ENCODE data around the gene MALSU1.
"Not testable (repeated sequence)": the region's sequence is repeated elsewhere in the genome, so short reads cannot be mapped to it uniquely, and the experiment has no call there.

The MALSU1 gene

DNA sequence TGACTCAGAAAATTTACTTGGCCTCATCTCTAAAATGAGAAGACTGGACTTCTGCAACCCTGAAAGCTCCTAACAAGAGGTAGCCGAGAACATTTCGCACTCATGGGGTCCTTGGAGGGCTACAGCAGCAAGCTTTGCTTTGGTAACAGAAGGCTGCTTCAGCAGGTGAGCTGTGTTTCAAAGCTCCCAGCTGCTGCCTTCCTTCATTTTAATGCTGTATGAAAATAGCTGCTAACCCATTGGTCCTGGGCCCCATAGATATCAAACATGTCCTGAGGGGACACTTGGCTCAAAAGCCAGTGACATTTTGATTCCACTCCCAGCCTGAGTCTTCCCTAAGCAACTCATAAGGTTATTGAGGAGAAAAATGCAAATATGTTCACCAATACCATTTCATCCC lies 14.3 kb upstream of the MALSU1 start:
- in situ Hi-C loops (cut with HindIII; ENCODE audit: low sequenced_read_pairs), result no loop called here

DNA sequence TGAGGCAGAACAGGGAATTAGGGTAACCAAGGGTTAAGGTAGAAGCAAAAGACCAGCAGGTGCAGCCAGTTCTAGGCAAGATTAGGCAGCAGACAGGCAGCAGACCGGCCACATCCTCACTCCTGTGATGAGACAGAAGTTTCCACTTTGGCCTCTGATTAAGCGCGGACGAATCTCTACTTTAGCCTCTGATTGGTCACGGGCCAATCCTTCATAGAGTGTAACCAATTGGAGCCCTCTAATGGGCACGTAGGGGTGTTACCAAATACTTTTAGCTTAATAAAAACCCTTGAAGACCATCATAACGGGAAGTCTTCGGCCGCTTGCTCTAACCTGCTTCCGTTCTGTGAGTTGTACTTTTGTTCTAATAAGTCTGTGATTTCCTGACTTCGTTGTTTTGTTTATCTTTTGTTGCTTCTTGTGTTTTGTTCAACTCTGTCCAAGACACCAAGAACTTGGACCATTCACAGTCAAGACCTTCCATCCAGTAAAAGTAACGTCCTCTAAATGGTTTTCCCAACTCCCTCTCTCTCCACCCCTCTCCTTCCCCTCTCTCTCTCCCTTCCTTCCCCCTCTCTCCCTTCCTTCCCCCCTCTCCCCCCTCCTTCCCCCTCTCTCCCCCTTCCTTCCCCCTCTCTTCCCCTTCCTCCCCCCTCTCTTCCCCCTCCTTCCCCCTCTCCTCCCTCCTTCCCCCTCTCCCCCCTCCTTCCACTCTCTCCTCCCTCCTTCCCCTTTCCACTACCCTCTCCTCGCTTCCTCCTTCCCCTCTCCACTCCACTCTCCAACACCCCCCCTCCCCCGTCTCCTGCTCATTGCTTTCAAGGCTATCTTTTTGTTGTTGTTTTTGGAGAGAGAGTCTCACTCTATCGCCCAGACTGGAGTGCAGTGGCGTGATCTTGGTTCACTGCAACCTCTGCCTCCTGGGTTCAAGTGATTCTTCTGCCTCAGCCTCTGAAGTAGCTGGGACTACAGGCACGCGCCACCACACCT lies 13.2 kb upstream of the MALSU1 start:
- in situ Hi-C loops (cut with HindIII; ENCODE audit: low sequenced_read_pairs), result no loop called here

DNA sequence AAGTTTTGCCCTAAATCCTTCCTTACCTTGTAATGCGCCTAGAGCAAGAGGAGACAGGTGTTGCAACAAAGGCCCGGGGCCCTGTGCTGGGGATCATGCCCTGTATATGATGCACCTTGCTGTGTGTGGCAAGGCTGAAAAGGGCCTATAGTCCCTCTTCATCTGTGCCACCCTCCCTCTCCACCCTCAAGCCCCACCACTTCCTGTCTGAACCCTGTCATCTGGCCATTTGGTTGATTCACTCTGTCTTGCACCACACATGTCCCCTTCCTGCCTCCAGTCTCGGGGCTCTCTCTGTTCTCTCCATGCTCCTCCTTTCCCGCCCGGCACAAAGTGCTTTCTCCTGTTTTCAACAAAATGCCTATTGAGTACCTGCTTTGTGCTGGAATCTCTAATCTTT lies 11.5 kb upstream of the MALSU1 start:
- in situ Hi-C loops (cut with HindIII; ENCODE audit: low sequenced_read_pairs), result no loop called here

DNA sequence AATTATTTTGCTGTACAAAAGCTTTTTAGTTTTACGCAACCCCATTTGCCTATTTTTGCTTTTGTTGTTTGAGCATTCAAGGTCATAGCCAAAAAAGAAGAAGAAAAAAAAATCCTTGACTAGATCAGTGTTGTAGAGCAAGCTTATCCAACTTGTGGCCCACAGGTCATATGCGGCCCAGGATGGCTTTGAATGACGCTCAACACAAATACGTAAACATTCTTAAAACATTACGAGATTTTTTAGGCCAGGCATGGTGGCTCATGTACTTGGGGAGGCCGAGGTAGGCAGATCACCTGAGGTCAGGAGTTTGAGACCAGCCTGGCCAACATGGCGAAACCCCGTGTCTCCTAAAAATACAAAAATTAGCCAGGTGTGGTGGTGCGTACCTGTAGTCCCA lies 8.1 kb upstream of the MALSU1 start:
- in situ Hi-C loops (cut with HindIII; ENCODE audit: low sequenced_read_pairs), result no loop called here

DNA sequence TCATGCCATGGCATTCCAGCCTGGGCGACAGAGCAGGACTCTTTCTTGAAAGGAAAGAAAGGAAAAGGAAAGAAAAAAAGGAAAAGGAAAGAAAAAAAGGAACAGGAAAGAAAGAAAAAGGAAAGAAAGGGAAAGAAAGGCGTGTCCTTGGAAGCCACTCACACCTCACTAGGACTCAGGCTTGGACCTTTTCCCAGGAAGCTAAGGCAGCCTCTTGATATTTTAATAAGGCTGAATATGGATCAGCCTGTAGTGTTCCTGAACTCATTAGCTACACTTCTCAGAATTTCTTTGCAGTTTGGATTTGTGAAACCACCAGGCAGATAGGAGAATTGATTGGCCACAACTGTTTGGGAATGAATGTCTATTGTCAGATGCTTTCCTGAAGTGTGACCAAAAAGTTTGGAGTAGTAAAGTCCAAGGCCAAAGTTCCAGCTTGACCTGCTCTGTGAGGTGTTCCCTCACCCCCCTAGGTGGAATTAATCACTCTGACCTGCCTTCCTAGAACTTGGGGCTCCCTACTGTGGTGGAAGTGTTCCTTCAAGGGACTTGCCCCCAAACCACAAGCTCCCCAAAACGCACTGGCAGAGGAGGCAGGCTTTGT lies 7.1 kb upstream of the MALSU1 start:
- in situ Hi-C loops (cut with HindIII; ENCODE audit: low sequenced_read_pairs), result no loop called here

DNA sequence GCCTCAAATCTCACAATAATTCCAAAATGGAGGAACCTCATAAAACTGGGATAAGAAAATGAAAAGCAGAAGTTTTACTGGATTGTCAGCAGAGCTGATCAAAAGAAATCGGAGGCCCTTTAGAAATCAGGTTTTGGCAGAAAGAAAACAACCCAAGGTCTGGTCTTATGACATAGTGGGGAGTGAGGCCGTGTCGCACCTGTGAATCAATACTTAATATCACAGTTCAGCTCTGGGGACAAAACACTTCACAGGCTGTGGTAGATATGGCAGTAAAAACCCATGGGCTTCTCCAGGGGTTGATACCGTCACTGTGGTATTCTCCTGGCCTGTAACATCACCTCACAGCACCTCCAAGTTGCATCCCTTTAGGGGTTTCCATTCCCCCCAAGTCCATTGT lies 6.5 kb upstream of the MALSU1 start:
- in situ Hi-C loops (cut with HindIII; ENCODE audit: low sequenced_read_pairs), result no loop called here

DNA sequence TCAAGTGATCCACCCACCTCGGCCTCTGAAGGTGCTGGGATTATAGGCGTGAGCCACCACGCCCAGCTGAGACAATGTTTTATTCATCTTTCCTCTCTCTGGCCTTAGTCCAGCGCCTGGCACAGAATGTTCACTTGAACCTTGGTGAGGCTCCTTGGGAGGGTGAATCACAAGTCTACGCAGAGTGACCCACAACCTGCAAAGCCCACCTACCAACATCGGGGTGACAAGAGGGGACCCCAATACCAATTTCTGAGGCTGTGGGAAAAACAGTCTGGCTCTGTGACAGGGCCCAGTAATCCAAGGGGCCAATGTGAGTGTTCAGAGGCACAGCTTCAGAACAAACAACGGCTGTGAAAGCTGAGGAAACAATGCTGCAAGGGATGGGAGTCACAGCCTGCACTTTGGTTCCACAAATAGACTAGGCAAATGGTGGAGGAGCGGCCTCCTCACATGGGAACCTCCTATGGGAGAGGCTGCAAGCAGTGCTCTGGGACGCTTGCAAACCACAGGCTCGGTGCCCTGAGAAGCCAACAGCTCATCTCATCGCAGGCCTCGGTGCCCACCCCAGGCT lies 5.6 kb upstream of the MALSU1 start:
- in situ Hi-C loops (cut with HindIII; ENCODE audit: low sequenced_read_pairs), result no loop called here

DNA sequence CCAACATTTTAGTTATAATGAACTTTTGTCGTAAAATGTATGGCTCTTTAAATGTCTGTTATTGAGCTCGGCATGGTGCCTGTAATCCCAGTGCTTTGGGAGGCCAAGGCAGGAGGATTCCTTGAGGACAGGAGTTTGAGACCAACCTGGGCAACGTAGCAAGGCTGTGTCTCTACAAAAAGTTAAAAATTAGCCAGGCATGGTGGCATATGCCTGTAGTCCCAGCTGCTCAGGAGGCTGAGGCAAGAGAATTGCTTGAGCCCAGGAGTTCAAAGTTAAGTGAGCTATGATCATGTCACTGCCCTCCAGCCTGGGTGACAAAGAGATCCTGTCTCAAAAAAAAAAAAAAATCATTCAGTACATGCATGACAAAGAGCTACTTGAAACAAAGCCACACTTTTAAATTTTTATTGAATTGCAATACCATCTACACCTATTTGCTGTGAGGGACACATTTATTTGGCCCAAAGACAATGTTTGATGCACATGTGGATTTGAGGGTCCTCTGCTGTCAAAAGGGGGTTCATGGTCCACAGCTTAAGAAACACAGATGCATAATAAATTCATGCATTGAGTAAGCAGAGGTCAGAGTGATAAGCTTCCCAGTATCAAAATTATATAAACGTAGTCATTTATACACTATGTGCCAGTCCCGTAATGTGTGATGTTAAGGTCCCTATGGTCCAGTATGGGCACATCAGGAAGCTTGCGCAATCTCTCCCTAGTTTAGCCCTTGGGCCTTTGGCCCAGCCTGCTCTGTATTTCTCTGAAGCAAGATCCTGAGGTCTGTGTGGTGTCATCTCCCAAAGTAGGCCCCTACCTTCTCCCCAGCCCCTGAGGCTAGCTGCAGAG lies 4.4 kb upstream of the MALSU1 start:
- in situ Hi-C loops (cut with HindIII; ENCODE audit: low sequenced_read_pairs), result no loop called here

DNA sequence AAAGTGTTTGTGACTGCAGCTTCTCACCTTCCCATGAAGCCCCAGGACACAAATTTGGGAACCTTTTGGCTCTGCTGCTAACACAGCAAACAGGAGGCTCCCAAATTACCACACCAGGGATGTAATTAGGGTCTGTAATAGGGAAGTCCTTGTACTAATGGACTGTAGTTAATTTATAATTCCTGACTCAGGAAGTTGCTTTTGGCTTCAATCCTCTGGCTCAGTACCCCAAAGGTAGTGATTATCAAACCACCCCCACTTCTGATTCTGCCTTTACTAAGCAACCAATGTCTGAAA lies 3.8 kb upstream of the MALSU1 start:
- in situ Hi-C loops (cut with HindIII; ENCODE audit: low sequenced_read_pairs), result no loop called here

DNA sequence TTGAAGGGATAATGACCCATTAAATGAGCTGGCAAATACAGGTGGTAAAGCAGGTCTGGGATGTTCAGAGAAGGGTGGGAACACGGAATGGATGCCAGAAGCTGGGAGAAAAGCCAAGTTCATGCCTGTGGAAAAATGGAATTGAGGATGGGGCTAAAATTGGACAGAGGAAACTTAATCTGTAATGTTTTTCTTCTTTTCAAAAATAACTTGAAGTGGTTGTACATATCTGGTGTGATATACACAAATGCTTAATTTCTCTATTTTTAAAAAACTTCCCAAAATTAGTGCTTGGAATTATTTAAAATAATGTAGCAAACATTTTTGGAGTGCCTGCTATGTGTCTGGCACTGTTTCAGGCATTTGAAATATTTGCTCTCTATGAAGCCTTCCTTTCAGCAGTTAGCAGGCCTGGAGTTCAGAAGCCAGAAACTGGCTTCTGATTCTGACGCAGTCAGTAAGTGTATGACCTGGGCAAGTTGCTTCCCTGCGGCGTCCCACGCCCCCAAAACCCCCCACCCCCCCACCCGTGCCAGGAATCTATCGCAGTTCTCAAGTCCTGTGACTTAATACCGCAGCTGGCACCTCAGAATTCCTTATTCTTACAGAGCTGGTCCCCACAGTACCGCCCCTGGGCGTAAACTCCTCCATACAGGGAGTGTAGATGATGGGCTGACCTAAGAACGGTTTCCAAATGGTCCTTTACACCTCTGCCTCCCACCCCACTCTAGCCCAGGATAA lies 828 bp upstream of the MALSU1 start:
- in situ Hi-C loops (cut with HindIII; ENCODE audit: low sequenced_read_pairs), result no loop called here

DNA sequence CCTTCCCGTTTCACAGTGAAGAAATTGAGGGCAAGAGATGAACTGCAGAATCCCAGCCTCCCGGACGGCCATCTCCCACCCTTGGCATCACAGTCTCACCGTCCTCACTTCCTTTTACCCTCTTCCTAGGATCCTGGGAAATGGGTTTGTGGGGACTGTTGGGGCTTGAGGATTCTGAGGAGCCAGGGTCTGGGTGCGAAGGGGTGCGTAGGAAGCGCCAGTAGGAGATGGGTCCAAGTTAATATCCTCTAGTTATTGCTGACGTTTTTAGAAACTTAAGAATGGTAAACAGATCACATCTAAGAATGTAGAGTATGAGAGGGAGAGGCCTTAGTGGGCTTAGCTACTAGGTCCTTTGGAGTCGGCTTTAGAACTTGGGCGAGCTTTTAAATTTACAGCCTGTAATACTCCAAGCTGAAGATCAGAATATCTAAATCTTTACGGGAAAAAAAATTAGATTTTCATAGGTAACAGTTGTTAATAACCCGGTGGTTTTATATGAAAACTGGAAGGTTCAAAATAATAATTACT lies 696 bp downstream of the MALSU1 start:
- in situ Hi-C loops (cut with HindIII; ENCODE audit: low sequenced_read_pairs), result no loop called here

DNA sequence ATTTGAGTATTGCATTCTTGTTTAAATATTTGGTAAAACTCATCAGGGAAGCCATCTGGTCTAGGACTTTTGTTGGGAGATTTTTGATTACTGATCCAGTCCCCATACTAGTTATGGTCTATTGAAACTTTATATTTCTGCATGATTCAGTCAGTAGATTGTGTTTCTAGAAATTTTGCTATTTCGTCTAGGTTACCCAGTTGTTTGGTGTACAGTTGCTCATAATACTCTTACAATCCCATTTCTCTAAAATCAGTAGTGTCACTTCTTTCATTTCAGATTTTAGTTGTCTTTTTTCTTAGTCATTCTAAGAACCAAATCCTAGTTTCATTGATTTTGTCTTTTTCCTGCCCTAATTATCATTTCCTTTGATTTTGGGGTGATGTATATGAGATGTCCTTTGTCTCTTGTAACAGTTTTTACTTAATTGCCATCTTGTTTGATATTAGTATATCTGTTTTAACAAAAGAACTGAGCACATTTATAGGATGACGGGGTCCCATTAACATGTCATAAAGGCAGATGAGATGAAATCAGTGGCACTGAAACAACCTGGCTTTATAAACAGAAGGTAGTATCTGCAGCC lies 7.9 kb downstream of the MALSU1 start:
- in situ Hi-C loops (cut with HindIII; ENCODE audit: low sequenced_read_pairs), result no loop called here

DNA sequence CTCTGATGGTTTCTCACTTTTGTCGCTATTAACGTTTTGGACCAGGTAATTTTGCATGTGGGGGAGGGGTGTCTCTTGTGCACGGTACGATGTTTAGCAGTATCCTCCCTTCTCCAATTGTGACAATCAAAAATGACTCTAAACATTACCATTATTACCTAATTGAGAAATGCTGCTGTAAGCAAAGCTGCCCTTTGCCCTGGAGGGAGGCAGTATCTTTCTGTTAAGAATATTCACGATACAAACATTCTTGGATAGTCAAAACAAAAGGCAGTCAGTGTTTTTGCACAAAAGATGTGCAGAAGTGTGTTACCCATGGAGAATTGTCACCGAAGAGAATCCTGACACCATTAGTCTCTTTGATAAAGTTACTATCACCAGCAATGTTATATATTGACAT lies 9.6 kb downstream of the MALSU1 start:
- in situ Hi-C loops (cut with HindIII; ENCODE audit: low sequenced_read_pairs), result no loop called here

DNA sequence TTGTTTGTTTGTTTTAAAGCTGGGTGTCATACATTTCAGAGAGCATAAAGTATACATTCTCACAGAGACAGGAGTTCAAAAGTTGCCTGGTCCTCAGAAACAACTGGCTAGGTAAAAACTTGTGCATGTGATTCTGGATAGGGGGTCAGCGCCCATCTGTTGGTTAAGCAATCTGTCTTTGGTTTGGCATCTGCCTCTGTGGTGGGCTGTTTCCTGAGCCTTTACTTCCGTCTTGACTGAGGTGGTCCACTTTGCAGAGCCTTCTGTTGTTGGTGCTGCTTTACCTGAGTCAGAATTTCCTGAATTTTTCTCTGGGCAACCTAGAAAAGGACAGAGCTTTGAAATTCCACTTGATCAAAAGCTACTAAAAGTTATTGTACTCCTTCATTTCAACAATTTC lies 13.0 kb downstream of the MALSU1 start:
- in situ Hi-C loops (cut with HindIII; ENCODE audit: low sequenced_read_pairs), result not testable (repeated sequence)

DNA sequence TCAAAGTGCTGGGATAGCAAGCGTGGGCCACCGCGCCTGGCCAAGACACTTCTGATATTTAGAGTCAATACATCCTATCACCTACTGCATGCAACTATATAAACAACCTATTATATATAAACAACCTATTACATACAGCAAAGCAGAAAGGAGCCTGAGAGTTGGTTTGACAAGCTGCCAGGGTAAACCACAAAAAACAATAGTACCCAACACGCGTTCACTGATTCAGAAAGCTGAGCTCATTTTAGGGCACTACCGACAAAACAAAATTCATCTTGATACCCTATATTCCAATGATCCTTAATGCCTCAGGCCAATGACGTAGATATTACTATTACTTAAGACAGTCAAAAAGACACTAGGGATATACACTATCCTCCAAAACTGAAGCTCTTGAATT lies 16.2 kb downstream of the MALSU1 start:
- in situ Hi-C loops (cut with HindIII; ENCODE audit: low sequenced_read_pairs), result no loop called here

DNA sequence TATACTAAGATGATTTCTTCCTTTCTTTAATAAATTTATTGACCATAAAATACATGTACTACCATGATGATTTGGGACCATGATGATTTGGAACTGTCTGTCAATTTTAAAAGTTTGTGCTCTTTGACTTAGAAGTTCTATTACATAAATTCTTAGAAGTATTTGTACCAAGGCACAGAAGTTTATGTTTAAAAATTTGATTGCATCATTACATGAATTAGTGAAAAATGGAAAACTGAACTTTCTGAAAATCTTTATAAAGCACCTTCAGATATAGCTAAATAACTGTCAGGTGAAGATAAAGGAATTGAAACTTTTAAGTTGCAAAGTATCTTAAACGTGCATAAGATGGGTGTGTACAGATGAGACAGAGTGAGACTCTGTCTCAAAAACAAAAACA lies 32.0 kb downstream of the MALSU1 start:
- in situ Hi-C loops (cut with HindIII; ENCODE audit: low sequenced_read_pairs), result no loop called here

DNA sequence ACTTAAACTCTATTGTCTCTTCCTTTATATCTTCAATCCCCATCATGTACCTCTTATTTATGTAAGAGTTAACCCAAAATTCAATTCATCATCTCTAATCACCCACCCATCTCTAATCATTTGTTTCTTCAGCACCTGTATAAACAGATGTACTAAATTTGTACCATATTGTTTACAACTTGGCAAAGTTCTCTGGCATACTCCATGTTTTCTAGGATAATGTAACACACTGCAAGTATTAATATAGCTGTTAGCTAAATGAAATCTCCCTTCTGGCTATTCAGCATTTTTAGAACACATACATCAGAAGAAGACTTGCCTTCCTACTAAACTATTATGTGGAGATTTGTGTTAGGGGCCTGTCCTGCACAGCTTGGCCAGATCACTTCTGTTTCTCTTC lies 33.1 kb downstream of the MALSU1 start:
- in situ Hi-C loops (cut with HindIII; ENCODE audit: low sequenced_read_pairs), result no loop called here

DNA sequence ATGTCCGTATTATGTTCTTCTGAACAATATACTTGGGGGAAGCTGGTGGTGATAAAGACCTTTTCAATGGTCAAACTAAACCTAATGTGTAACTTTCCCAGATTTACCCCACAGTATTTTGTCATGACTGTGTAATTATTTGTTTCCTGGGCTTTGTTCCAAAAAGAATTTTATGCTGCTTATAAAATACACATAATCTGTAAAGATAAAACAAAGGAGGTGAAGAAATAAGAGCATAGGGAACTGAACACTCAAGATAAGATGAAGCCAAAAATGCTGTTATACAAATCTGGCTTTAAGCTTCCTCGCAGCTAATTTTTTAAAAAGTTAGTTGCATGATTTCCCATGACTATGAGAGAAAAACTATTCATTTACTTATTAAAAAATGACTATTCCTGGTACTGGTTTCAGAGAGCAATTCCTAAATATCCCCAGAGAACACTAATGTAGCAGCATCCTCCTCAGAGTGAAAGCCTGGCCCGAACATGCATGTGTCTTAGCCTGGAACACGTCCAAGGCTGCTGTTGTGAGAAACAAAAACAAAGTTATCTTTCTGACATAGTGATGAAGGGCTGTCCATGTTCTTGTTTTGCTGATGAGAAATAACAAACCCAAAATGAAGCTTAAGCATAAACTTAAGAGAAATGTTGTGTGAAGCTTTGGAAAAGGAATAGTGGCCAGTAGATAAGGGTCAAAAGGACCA lies 33.9 kb downstream of the MALSU1 start:
- in situ Hi-C loops (cut with HindIII; ENCODE audit: low sequenced_read_pairs), result no loop called here

DNA sequence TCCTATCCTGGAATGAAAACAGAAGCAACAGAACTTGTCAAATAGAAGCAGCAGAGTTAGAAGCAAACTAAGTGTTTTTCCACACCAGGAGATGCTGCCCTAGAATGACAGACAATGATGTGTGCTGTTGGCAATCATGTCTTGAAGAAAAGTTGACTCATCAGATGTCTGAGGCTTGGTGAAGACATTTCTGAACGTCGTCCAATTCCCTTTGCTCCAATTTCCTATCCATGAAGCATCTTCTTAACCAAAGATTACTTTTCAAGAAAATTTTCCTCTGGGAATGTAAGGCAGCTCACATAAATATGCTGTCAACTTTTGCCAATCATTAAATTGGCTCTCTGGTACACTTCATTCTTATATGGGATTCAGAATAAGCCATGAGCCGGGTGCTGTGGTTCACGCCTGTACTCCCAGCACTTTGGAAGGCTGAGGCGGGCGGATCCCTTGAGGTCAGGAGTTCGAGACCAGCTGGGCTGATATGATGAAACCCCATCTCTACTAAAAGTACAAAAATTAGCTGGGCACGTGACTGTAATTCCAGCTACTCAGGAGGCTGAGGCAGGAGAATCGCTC lies 34.6 kb downstream of the MALSU1 start:
- in situ Hi-C loops (cut with HindIII; ENCODE audit: low sequenced_read_pairs), result no loop called here

All from DLD1 (cell line).